ENCODE measurements around the gene ALG1L2. TPM values are rescaled to one million over a fixed set of nuclear protein-coding genes. Genes with fewer than 3 reads are reported as not detected.
"Not testable (repeated sequence)": the region's sequence is repeated elsewhere in the genome, so short reads cannot be mapped to it uniquely, and the experiment has no call there.

ALG1L2 gene, protein sequence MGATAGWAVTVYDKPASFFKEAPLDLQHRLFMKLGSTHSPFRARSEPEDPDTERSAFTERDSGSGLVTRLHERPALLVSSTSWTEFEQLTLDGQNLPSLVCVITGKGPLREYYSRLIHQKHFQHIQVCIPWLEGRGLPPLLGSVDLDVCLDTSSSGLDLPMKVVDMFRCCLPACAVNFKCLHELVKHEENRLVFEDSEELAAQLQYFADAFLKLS
- total RNA-seq (2012; rRNA removed) = not detected in 2 replicates

DNA sequence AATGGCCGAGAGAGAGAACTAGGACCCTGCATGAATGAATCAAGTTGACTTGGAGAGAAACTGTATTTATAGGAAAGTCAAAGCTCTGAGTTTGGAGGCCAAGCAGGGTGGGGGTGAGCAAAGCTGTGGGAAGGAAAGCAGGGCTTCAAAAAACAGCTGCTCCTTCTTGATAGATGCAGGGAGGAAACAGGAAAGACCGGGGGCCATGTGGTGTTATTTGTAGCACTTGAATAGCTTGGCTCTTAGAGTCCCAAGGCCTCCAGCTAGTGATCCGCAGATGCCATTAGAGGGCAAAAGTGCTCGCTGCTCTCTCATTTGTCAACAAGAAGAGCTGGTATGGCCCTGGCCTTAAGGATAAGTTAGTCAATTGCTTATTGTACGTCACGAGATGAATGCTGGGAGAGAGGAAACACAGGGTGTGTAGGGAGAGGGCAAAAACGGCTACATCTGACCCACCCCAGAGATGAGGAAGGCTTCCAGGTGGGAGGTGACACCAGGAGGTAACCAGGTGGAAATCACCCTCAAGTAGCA is at the start of gene ALG1L2:
ALG1L2 (plus strand) TSS at position 481 of the 531 bp plus-strand sequence. CDS start 186 bp downstream, outside the sequence.
- H3K9me3 ChIP-seq (replicated peaks; ENCODE audit: low read length) = no peaks in the 10 kb centered on the region
- no peaks in the 10 kb centered on the region for H3K36me3 ChIP-seq (ENCODE audit: insufficient read depth, low read length)
- no peaks in the 10 kb centered on the region for H3K27me3 ChIP-seq (ENCODE audit: control insufficient read depth, insufficient read depth, low read length)
- H3K9ac ChIP-seq (ENCODE audit: low read depth, low read length) = no peak within 1 kb of the TSS
- no peak within 1 kb of the TSS for H3K4me2 ChIP-seq (ENCODE audit: low read length)
- no peak within 1 kb of the TSS for H3K4me3 ChIP-seq (ENCODE audit: low read length)
- no peaks in the 10 kb centered on the region for H3K4me1 ChIP-seq (ENCODE audit: control insufficient read depth, insufficient read depth, low read length)

DNA sequence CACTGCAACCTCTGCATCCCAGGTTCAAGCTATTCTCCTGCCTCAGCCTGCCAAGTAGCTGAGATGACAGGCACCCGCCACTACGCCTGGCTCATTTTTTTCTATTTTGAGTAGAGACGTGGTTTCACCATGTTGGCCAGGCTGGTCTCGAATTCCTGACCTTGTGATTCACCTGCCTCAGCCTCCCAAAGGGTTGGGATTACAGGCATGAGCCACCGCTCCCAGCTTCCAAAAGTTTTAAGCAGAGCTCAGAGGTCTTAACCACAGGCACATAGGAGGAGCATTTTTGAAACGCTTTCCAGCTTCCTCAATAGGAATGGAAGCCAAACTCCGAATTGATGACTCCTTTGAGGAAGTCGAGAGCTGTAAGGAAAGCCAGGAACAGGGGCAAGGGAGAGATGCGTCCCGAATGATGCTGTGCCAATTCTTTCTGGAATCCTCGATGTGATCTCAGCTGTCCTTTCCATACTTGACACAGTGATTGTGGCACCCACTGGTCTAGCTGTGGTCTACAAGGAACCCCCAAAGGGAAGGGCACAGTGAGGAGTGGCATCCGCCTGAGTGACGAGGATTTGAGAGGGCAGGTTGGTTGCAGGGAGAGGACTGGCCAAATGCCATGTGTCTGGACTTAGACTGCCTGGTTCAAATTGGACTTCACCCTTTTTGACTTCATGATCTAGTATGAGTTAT is 44.4 kb upstream of the ALG1L2 start:
- not testable (repeated sequence) for H3K4me2 ChIP-seq (ENCODE audit: low read length); H3K27me3 ChIP-seq (ENCODE audit: control insufficient read depth, insufficient read depth, low read length)
- H3K9ac ChIP-seq (ENCODE audit: low read depth, low read length) = peak overlapping the region; percentile 44

DNA sequence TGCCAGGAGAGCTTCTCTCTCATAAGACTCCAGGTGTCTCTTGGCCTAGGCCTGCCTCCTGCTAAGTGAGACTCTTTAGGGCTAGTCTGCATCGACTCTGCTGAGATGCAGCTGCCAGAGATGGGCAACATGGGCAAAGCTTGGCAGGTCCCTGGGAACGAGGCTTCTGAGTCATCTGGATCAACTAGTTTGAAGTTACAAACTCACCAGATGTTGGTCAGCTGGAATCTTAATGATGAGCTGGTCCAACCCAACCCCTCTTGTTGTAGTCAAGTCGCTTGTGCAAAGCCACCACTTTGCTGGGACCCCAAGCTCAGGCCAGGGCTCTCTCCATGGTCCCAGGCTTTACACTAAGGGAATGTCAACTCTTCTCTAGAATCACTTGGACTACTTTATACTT is 38.9 kb upstream of the ALG1L2 start:
- H3K4me2 ChIP-seq (ENCODE audit: low read length); H3K36me3 ChIP-seq (ENCODE audit: insufficient read depth, low read length); H3K9me3 ChIP-seq (replicated peaks; ENCODE audit: low read length); H3K9ac ChIP-seq (ENCODE audit: low read depth, low read length); H3K27me3 ChIP-seq (ENCODE audit: control insufficient read depth, insufficient read depth, low read length); H3K4me1 ChIP-seq (ENCODE audit: control insufficient read depth, insufficient read depth, low read length); H3K4me3 ChIP-seq (ENCODE audit: low read length): not testable (repeated sequence)

More for the DNA sequence above, 44.4 kb upstream of the ALG1L2 start:
- not testable (repeated sequence) for H3K36me3 ChIP-seq (ENCODE audit: insufficient read depth, low read length); H3K9me3 ChIP-seq (replicated peaks; ENCODE audit: low read length); H3K4me1 ChIP-seq (ENCODE audit: control insufficient read depth, insufficient read depth, low read length); H3K4me3 ChIP-seq (ENCODE audit: low read length)

DNA sequence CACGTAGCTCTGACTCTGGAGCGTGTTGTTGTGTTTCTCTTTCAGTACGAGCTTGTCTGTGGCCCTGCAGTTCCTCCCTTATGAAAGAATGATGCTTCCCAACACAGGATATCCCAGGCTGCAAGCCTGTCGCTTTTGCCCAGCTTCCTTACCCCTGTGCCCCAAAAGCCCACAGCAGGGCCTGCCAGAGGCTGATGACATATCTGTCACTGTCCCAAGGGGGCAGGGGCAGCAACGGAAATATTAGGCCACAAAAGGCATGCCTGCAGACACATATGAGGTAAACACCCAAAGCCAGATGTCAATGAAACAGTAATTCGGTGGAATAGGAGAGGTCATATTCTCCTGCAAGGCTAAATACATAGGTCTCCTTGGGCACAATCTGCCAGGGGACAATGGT is 38.0 kb upstream of the ALG1L2 start:
- not testable (repeated sequence) for H3K4me2 ChIP-seq (ENCODE audit: low read length); H3K4me3 ChIP-seq (ENCODE audit: low read length); H3K9ac ChIP-seq (ENCODE audit: low read depth, low read length); H3K27me3 ChIP-seq (ENCODE audit: control insufficient read depth, insufficient read depth, low read length); H3K36me3 ChIP-seq (ENCODE audit: insufficient read depth, low read length); H3K4me1 ChIP-seq (ENCODE audit: control insufficient read depth, insufficient read depth, low read length); H3K9me3 ChIP-seq (replicated peaks; ENCODE audit: low read length)

DNA sequence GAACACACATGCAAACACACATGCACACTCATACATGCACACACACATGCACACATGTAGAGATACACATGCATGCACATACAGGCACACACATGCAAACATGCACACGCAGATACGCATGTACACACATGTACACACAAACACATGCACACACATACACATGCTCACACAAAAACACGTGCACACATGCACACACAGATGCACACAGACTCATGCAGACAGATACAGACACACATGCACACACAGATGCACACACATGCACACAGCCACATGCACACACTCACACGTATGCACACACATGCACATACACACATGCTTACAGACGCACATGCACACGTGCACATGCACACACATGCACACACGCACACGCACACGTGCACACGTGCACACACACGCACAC is 37.3 kb upstream of the ALG1L2 start:
- Histone ChIP-seq H3K9me3 (replicated peaks; ENCODE audit: low read length) (no peaks in the 10 kb centered on the region), H3K4me3 (ENCODE audit: low read length) (no peak overlapping the region), H3K4me1 (ENCODE audit: control insufficient read depth, insufficient read depth, low read length) (no peaks in the 10 kb centered on the region), H3K9ac (ENCODE audit: low read depth, low read length) (no peak overlapping the region), H3K4me2 (ENCODE audit: low read length) (no peak overlapping the region), H3K27me3 (ENCODE audit: control insufficient read depth, insufficient read depth, low read length) (no peaks in the 10 kb centered on the region), H3K36me3 (ENCODE audit: insufficient read depth, low read length) (no peaks in the 10 kb centered on the region)

DNA sequence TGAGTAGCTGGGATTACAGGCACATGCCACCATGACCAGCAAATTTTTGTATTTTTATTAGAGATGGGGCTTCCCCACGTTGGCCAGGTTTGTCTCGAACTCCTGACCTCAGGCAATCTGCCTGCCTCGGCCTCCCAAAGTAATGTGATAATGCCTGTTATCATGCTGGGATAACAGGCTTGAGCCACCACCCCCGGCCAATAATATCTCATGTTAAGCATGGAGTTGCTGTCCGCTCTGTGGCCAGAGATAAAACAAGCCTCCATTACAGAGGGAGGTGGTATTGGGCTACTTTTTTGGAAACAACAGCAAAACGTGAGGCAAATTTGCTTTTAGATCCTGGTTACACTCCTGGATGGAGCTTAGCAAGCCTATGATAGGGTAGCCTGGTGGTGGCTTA is 32.9 kb upstream of the ALG1L2 start:
- H3K9me3 ChIP-seq (replicated peaks; ENCODE audit: low read length) = no peaks in the 10 kb centered on the region
- no peaks in the 10 kb centered on the region for H3K27me3 ChIP-seq (ENCODE audit: control insufficient read depth, insufficient read depth, low read length)
- no peaks in the 10 kb centered on the region for H3K36me3 ChIP-seq (ENCODE audit: insufficient read depth, low read length)
- no peaks in the 10 kb centered on the region for H3K4me1 ChIP-seq (ENCODE audit: control insufficient read depth, insufficient read depth, low read length)
- no peak overlapping the region for H3K4me2 ChIP-seq (ENCODE audit: low read length)
- H3K9ac ChIP-seq (ENCODE audit: low read depth, low read length) = no peak overlapping the region
- no peak overlapping the region for H3K4me3 ChIP-seq (ENCODE audit: low read length)

DNA sequence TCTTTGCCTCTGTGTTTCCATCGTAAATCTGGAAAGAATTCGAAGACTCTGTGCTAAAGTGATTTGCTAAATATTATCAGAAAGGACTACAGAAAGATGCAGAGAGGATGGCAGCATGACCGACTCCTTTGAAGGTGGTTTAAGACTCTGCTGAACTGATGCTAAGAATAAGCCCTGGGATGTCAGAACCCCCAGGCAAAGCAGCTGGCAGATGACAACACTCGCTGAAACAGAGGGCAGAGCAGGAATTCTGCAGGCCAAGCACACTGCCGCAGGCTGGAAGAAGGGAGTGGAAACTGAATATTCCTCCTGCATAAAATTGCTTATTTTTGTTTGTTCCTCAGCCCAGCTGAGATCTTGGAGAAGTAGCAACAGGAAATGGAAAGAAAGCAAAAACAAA is 29.3 kb upstream of the ALG1L2 start:
- not testable (repeated sequence) for H3K9me3 ChIP-seq (replicated peaks; ENCODE audit: low read length); H3K36me3 ChIP-seq (ENCODE audit: insufficient read depth, low read length); H3K4me1 ChIP-seq (ENCODE audit: control insufficient read depth, insufficient read depth, low read length); H3K27me3 ChIP-seq (ENCODE audit: control insufficient read depth, insufficient read depth, low read length); H3K4me2 ChIP-seq (ENCODE audit: low read length); H3K4me3 ChIP-seq (ENCODE audit: low read length); H3K9ac ChIP-seq (ENCODE audit: low read depth, low read length)

DNA sequence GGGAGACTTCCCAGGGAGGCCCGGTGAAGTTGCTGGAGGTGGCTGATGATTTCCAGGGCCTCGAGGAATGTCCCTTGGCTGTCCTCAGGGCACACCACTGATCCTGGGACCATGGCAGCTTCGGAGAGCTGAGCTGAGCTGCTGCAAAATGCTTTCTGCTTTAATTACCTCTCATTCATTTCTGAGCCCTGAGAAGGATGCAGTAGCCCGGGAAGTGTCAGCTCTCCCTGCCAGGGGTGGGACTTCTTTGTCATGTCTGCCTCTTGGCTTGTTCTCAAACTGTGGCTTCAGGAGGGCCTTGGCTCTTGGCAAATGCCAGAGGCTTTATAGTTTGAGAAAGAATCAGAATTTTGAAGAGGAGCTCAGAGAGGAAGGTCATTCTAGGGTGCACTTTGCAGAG is 28.7 kb upstream of the ALG1L2 start:
- not testable (repeated sequence) for H3K4me3 ChIP-seq (ENCODE audit: low read length); H3K36me3 ChIP-seq (ENCODE audit: insufficient read depth, low read length); H3K9ac ChIP-seq (ENCODE audit: low read depth, low read length); H3K4me1 ChIP-seq (ENCODE audit: control insufficient read depth, insufficient read depth, low read length); H3K4me2 ChIP-seq (ENCODE audit: low read length); H3K27me3 ChIP-seq (ENCODE audit: control insufficient read depth, insufficient read depth, low read length); H3K9me3 ChIP-seq (replicated peaks; ENCODE audit: low read length)

DNA sequence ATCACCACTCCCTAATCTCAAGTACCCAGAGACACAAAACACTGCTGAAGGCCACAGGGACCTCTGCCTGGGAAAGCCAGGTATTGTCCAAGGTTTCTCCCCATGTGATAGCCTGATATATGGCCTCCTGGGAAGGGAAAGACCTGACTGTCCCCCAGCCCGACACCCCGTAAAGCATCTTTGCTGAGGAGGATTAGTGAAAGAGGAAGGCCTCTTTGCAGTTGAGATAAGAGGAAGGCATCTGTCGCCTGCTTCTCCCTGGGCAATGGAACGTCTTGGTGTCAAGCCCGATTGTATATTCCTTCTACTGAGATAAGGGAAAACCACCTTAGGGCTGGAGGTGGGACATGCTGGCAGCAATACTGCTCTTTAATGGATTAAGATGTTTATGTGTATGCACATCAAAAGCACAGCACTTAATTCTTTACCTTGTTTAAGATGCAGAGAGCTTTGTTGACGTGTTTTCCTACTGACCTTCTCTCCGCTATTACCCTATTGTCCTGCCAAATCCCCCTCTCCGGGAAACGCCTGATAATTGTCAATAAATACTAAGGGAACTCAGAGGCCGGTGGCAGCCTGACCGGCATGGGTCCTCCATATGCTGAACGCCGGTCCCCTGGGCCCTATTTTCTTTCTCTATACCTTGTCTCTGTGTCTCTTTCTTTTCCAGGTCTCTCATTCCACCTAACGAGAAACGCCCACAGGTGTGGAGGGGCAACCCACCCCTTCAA is 23.9 kb upstream of the ALG1L2 start:
- not testable (repeated sequence) for H3K36me3 ChIP-seq (ENCODE audit: insufficient read depth, low read length); H3K9ac ChIP-seq (ENCODE audit: low read depth, low read length); H3K4me3 ChIP-seq (ENCODE audit: low read length); H3K4me1 ChIP-seq (ENCODE audit: control insufficient read depth, insufficient read depth, low read length); H3K9me3 ChIP-seq (replicated peaks; ENCODE audit: low read length); H3K4me2 ChIP-seq (ENCODE audit: low read length); H3K27me3 ChIP-seq (ENCODE audit: control insufficient read depth, insufficient read depth, low read length)

DNA sequence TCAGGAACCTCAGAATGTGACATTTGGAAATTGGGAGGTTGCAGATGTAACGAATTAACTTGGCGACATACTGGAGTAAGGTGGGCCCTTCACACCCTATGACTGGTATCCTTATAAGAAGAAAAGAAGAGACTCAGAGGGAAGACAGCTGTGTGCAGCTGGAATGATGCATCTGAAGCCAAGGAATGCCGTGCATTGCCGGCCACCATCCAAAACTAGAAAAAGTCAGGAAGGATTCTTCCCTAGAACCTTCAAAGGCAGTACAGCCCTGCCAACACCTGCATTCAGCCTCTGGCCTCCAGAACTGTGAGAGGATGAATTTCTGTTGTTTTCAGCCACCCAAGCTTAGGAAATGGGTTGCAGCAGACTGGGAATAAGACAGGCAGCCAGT is 23.4 kb upstream of the ALG1L2 start:
- not testable (repeated sequence) for H3K36me3 ChIP-seq (ENCODE audit: insufficient read depth, low read length); H3K4me3 ChIP-seq (ENCODE audit: low read length); H3K9ac ChIP-seq (ENCODE audit: low read depth, low read length); H3K27me3 ChIP-seq (ENCODE audit: control insufficient read depth, insufficient read depth, low read length); H3K9me3 ChIP-seq (replicated peaks; ENCODE audit: low read length); H3K4me1 ChIP-seq (ENCODE audit: control insufficient read depth, insufficient read depth, low read length); H3K4me2 ChIP-seq (ENCODE audit: low read length)

DNA sequence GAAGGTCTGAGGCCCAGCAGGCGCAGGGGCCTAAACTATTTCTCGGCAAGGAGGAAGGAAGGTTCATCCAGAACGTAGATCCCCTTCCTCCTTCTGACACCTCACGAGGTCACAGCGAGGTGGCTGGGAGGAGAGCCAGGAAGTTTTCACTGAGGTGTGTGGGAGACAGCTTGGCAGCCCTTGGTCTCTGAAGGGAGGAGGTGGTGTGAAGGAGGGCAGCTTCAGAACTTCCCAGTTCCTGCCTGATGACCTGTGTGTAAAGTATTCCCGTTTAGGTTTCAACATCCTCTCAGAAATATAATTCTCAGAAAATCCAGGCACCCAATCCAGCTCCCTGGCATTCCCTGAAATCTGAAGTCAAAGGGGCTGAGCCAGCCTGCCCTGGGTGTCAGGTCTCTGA is 22.9 kb upstream of the ALG1L2 start:
- not testable (repeated sequence) for H3K4me2 ChIP-seq (ENCODE audit: low read length); H3K36me3 ChIP-seq (ENCODE audit: insufficient read depth, low read length); H3K9me3 ChIP-seq (replicated peaks; ENCODE audit: low read length); H3K9ac ChIP-seq (ENCODE audit: low read depth, low read length); H3K4me3 ChIP-seq (ENCODE audit: low read length); H3K4me1 ChIP-seq (ENCODE audit: control insufficient read depth, insufficient read depth, low read length); H3K27me3 ChIP-seq (ENCODE audit: control insufficient read depth, insufficient read depth, low read length)

DNA sequence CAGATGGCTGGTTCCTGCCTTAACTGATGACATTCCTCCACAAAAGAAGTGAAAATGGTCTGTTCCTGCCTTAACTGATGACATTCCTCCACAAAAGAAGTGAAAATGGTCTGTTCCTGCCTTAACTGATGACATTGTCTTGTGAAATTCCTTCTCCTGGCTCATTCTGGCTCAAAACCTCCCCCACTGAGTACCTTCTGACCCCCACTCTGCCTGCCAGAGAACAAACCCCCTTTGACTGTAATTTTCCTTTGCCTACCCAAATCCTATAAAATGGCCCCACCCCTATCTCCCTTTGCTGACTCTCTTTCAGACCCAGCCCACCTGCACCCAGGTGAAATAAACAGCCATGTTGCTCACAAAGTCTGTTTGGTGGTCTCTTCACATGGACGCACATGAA is 22.5 kb upstream of the ALG1L2 start:
- not testable (repeated sequence) for H3K36me3 ChIP-seq (ENCODE audit: insufficient read depth, low read length); H3K4me2 ChIP-seq (ENCODE audit: low read length); H3K27me3 ChIP-seq (ENCODE audit: control insufficient read depth, insufficient read depth, low read length); H3K9me3 ChIP-seq (replicated peaks; ENCODE audit: low read length); H3K9ac ChIP-seq (ENCODE audit: low read depth, low read length); H3K4me3 ChIP-seq (ENCODE audit: low read length); H3K4me1 ChIP-seq (ENCODE audit: control insufficient read depth, insufficient read depth, low read length)

Data from skeletal muscle satellite cell (primary cell).